ACHN (cell line): Measurements from ENCODE around the gene IGF1.

Experiments
- DNase-seq: peaks from one replicate; pipeline ENCODE4 v3.0.0-alpha.2; 2015
- in situ Hi-C: cut with HindIII; loops from 2 replicates; pipeline ENCODE4 v1.10.0; 2017; ENCODE audit warnings: low sequenced_read_pairs, low pct_ligation_motif_present, low pct_unique_long_range_greater_than_20kb

The IGF1 gene

DNA sequence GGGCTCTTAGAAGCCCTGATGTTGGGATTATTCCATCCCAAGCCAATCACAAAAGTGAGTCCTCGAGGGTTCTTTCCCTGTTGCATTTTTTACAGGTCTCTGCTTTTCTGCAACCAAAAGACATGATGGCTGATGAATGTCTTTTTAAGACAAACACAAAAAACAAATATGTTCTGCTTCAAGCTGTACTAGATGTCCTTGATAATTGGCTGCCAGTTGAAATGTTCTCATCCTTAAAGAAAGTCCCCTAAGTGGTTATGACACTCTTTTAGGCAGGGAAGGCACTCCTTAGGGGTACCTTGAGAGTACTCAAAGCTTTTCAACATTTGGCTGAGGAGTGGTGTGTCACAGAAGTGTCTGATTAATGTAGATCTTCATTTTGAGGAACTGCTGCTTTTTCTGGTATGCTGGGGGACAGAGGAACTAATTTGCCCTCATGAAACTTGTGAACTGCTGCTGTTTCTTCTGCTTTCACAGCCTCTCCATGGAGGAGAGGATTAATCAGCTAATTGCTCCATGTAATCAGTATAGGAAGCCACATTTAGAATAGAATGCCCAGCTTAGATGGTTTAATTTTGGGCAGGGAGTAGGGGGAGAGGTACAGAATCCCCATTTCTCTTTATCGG lies 22.8 kb upstream of the IGF1 start:
- no peak for DNase-seq
- in situ Hi-C loops, result no loop called here

DNA sequence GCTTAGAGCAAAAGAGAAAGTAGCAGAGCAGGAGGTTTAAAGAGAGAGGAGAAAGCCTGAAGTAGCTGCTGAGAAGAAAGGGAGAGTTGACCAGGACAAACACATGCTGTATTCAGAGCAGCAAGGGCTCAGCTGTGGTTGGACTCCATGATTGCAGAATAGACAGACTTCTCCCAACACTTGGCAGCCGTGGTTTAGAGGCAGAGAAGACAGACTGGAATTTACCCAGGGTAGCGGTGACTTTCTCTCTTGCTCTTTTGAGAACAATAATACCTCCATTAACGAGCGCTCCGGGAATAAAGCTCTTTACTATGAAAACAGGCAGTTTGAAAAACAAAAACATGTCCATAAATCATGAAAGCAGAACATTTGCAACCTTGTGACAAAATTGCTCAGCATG lies 21.4 kb upstream of the IGF1 start:
- in situ Hi-C loops, result no loop called here
- DNase-seq, result no peak

DNA sequence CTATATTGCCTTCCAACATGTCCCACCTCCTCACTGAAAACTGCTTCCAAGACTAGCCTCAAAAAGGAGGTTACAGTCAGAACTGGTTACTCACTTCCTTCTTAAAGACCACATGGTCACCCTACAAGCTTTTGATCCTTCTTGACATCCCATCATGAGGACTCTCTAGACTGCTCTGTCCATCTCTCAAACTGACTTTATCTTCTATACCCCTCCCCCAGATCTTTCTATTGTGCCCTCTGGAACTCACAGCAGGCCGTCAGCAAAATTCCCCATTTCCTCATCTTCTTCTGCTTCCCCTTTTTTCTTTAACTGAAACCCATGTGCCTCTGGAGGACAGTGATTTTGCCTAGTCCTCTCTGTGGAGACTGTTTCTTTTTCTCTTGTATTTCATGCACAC lies 18.1 kb upstream of the IGF1 start:
- no peak for DNase-seq
- in situ Hi-C loops, result no loop called here

DNA sequence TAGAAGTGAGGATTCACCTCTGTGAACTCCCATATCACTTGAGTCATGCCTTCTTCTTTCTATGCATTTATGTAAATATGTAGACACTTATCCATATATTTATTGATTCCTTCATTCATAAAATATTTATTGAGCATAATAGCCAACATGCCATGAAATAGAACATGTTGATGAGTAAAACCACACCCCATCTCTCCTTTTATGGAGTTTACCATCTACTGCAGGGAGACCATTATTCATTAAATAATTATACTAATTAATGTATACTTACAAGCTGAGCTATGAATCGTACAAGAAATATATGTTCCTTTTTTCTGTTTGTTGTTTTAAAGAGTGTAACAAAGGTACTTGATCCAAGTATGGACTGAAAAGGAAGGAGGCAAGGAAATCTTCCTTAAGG lies 17.4 kb upstream of the IGF1 start:
- no peak for DNase-seq
- in situ Hi-C loops, result no loop called here

DNA sequence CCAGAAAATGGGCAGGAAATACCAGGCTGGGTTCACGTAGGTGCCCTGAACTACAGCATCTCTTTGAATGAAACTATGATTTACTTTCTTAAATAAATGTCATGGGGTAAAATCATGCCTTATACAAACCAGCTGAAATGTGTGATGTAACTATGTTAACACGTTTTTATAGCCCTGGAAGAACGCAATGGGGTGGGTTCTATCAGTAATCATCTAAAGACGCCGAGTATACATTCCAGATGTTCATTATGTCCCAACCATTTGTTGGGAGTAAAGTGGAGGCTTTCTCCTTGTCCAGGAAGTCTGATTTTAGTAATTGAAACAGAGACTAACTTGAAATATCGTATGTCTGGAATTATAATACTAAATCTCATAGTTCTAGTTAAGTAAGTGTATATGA lies 16.2 kb upstream of the IGF1 start:
- no peak for DNase-seq
- in situ Hi-C loops, result no loop called here

DNA sequence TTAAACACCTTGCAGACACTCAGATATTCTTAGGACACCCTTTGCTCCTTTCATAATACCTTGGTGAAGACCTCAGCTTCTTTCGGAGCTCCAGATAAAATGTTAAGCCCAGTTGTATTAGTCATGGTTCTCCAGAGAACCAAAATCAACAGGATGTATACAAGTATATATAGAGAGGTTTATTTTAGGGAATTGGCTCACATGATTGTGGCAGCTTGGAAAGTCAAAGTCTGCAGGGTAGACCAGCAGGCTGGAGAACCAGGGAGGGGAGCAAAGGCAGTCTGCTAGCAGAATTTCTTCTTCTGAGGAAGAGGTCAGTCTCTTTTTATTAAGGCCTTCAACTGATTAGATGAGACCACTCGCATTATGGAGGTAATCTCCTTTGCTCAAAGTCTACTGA lies 6.9 kb upstream of the IGF1 start:
- in situ Hi-C loops, result no loop called here
- DNase-seq, result no peak

DNA sequence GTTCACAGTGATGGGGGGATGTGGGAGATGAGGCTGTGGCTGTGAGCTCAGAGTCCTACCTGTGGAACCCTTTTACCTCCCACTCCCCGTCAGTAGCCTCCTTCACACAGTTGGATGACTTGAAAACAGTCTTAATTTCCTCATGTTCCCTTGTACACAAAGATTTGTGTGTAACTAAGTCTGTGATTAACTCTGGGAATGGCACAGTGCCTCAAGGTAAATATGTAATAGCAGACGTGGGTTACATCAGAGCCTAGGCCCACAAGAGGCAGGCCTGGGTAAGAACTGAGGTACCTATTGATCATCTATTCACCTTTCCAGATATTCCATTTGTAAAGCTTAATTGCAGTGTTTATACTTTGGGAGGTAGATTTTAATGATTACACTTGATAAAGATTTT lies 5.8 kb upstream of the IGF1 start:
- no peak for DNase-seq
- in situ Hi-C loops, result no loop called here

DNA sequence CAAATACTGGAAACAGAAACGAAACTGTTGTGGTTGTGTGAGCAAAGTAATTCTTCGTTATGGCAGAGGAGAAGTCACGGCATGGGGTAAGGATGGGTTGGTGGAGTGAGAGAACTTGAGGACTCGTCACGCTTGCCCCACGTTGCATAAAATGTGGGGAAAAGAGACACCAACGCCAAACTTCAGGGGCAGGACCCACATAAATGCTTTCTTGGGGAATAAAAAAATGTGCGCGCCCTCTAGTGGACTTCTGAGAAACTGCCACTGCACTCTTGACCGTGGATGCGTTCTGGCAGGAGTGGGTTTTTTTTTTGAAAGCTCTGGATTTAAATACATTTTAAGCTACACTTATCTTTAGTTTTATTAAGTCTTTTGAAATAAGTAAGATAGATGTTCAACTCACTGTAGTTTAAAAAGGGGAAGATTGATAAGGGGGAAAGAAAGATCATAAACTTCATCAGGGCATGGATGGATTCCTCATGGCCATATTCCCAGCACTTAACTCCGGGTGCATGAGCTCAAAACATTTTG lies 4.1 kb upstream of the IGF1 start:
- DNase-seq, result peak; percentile 61
- in situ Hi-C loops, result no loop called here

DNA sequence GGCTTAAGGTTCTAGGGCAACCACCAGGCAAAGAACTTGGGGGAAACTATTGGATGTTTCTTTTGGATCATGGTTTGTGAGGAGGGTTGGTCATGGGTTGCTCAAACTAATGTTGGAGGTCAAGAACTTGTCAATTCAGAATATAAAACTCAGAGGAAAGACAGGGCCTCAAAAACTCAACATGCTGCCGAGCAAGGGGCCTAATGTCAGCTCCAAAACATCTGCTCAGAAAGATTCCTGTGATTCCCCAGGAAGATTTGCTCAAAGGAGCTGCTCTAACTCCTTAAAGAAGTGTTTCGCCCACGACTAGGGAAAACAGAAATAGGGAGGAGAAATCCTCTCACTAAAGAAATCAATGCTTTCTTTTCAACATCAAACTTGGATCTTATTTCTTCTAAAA lies 3.7 kb upstream of the IGF1 start:
- no peak for DNase-seq
- in situ Hi-C loops, result no loop called here

DNA sequence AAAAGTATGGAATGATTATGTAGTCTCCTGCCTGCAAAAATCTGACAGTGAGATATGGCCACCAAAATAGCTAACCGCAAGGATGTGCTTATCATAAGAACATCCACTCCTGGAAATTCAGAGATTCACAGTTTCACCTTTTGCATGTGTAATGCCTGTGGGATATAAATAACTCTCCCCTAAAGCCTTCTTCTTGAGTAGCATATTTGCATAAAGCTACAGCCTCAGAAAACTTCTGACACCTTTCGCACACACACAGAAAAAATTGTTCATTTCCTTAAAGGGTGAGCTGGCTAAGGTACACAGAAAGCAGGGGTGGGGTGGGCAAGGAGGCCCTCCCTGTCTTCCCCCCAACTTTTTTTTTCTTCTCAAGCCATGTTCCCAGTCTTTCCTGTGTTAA lies 3.1 kb upstream of the IGF1 start:
- no peak for DNase-seq
- in situ Hi-C loops, result no loop called here

DNA sequence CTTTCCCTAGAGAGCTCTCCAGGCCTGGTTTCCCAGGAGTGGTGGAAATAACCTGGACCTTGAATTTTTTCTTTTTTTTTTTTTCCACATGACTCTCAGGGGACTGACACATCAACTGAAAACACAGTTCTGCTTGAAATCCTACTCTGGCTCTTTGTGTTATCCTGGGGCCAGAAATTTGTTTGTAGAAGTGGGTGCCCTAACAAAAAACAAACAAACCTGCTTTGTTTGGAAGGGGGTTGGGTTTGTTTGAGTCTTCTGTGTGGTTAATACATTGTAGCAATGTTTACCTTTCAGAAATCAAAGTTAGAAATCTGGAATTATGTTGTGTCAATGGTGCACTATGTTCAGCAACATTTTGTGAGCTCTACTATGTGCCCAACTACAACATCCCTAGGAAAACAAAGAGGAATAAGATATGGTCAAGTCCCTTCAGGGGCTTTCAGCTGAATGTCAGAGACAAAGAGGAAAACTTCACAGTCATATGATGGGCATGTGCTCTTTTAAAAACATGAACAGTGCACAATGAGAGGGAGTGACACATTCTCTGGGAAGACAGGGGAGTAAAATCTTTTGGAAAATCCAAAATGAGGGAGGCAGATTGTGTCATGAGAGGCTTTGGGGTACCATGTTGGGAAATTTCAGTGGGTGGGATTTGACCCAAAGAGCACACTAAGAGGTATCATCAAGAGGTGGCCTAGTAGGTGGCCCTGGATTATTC lies 1.5 kb upstream of the IGF1 start:
- no peak for DNase-seq
- in situ Hi-C loops, result no loop called here

DNA sequence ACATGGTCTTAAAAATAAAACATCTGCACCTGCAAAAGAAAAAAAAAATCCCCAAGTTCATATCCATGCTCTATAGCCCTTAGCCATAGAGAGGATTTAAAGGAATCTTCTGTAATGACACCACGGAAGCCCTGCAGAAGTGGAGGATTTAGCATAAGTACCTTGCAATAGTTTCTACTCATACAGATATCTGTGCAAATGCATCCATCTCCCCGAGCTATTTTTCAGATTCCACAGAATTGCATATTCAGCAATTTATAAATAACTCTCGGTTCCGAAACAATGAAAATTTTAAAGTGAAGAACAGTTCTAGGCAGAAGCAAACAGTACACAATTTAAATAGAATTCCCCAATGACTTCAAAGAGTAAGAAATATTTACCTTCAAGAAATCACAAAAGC lies 424 bp downstream of the IGF1 start:
- in situ Hi-C loops, result no loop called here
- no peak for DNase-seq

DNA sequence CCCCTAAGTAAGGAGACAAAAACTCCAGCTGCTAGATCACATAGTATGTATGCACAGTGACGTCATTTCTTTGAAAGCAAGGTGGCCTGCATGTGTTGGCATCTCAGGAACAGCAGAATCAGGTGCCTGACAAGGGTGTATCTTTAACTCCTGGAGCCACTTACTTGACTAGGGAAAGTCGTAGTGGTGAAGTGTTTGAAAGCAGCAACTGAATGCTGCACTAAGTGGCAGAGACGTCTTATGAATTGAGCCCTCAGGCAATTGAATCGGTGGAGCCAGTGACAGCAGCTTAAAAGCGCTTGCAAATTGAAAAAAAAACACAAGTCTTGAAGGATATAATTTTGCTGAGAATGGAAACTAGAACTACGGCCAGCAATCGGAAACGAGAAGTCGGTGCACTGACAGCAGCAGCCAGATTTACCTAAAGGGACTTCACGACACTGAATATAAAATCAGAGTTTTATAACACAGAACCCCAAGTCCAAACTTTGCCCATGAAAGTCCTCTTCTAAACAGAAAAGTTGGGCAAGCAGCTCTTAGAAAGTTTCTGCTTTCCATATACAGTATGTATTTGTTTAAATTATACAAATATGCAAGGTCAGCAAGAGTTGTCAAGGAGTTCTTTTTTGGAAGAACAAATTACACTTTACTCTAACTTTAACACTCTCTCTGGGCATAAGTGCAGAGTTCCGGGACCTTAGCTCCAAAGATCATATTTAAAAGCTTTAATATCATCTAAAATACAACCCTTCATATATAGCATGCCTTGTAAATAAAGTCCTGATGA lies 1.1 kb downstream of the IGF1 start:
- in situ Hi-C loops, result no loop called here
- DNase-seq, result no peak

DNA sequence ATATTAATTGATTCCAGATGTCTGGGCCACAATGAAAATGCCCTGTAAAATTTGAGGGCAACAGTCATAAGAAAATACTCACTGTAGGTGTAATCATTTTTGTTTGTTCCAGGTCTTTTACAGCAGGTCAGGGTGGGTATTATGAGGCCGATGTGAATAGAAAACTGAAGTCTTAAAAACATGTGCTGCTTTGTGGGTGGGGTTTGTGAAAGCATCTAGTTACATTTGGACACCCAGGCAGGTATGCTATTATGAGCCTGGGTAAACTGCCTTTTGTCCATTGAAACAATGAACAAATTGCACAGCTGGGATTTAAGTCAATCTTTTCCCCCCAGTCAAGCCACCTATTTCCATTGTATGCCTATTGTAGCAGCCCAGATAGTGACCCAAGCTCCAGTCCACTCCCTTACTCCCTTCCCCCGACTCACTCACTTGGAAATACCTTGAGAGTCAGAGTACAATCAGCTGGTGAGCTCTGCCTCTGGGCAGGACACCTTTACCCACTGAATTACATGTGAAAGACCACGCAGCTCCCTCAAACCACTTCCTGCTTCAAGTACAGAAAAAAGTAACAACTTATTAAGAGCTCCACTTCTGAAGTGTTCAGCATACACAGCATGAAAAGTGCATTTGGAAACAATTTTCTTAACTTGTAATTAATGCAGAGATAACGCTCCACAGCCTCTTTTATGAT lies 1.8 kb downstream of the IGF1 start:
- in situ Hi-C loops, result no loop called here
- no peak for DNase-seq

DNA sequence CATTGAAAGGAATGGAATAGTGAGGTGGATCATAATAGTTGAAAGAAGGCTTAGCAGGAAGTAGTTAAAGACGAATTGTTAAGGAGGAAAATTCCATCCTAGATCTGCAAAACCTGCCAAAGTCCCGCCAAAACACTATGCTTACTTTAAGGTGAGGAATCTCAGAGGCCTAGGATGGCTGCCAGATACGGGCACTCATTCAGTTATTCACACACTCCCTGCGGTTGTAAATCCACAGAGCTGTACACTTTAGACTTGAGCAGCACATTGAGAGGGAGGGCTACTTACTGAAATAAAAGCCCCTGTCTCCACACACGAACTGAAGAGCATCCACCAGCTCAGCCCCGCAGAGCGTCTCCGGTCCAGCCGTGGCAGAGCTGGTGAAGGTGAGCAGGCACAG lies 5.0 kb downstream of the IGF1 start:
- in situ Hi-C loops, result no loop called here
- DNase-seq, result no peak

DNA sequence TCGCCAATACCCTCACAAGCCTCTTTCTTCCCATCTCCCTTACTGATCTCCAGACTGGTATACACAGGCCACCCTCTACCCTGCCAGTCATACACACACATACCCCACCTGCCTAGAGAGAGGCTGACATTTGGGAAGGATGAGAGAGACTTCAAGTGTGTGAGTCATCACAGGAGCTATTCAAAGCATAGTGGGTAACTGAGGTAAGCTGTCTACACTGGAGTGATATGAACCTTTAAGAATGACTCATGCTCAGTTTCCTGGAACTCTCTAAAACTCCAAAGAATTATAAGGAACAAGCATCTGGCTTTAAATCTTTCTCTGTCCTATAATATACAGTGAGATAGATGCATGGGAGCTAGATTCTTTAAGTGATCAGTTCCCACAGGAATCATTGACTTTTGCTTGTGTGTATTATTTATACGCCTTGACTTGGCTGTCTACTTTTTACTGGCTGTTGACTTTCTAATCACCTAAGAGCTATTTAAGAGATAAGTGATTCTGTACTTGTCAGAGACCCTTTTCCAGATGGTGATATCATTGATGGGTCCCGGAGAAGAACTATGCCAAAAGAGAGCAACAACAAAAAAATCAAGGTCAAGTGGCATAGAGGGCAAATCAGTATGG lies 5.8 kb downstream of the IGF1 start:
- in situ Hi-C loops, result no loop called here
- peak; percentile 65 for DNase-seq

DNA sequence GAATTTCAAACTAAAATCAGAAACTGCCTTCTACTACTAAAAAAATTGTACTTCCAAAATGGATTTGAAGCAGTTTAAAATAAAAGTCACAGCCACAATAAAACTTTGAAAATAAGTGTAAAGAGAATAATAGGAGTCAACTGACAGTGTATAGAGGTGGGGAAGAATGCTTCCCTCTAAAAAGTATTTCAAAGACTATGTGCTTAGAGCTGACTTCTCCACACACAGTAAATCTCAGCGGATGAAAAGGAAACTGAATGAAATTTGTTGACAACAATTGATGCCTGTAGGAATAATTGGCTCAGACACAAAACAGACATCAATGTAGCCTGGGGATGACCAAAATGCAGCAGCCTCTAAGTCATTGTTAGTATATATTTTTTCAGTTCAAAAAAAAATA lies 7.9 kb downstream of the IGF1 start:
- in situ Hi-C loops, result no loop called here
- no peak for DNase-seq

DNA sequence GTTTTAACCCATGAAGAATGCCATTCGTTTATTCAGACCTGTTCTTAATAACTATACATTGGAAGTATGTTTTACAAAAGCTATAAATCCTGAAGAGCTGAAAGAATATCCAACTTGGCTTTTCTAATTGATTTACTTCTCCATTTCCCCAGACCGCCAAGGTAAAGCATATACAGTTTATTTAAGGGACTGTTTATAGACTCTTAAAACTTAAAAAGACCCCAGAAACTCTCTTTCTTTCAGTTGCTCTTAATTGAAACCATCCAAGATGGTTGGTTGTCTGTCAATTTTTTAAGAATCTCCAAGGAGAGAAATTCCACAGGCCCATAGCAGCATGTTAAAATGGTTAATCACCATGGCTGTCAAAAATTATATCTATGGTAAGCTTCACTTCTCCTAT lies 8.8 kb downstream of the IGF1 start:
- DNase-seq, result no peak
- in situ Hi-C loops, result no loop called here

DNA sequence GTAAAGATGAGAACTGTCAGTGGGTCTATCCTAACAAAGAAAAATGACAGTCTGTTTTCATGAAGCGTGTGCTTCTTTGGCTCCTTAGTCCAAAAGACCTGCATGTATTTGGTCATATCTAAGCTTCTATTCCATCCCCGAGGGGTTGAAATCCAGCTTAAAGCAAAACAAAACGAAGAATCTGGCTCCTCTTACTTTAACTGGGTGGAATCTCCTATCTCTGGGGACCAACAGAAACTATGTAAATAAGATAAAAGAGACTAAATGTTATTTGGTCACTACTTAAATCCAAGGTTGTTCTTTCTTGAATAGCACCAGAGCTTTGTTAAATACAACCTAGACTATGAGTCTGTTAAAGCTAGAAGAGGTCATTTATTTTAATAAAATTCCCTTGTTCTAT lies 9.4 kb downstream of the IGF1 start:
- in situ Hi-C loops, result no loop called here
- DNase-seq, result no peak
